Gastrocnemius medialis (tissue), 4 donors: Measurements from ENCODE around the gene DEGS2. TPM values are rescaled to one million over a fixed set of nuclear protein-coding genes. Genes with fewer than 3 reads are reported as not detected.

Experiments
- ATAC-seq, 2 donors: fragments of 150-250 bp; one replicate each; pipeline ENCODE4 v1.9.1; 2016
- DNase-seq, 2 donors: peaks; one replicate each; pipeline ENCODE4 v3.0.0-alpha.2; 2019
- H3K27ac ChIP-seq, 4 donors: fragments of 200-600 bp; sonication (generic); 1 replicate in 1 of 4; 2 replicates in 3 of 4; pipeline ENCODE4 v1.5.1; 2016 to 2018; ENCODE audit warnings: mild to moderate bottlenecking in 2 of 4, moderate library complexity in 1 of 4
- H3K27me3 ChIP-seq, 3 donors: fragments of 200-600 bp; sonication (generic) in 2 of 3; 1 replicate in 1 of 3; 2 replicates in 2 of 3; pipeline versions ENCODE4 v1.5.1 to v1.6.0; 2016 to 2019; ENCODE audit warnings: mild to moderate bottlenecking in 1 of 3, moderate library complexity in 1 of 3
- H3K36me3 ChIP-seq, 2 donors: fragments of 200-600 bp; sonication (generic) in 1 of 2; one replicate each; pipeline ENCODE4 v1.5.1; 2017 to 2018
- H3K4me1 ChIP-seq, 2 donors: fragments of 200-600 bp; sonication (generic) in 1 of 2; one replicate each; pipeline ENCODE4 v1.5.1; 2016 to 2017; ENCODE audit warnings: mild to moderate bottlenecking in 2 of 2
- H3K4me3 ChIP-seq, 4 donors: fragments of 200-600 bp; sonication (generic) in 3 of 4; 1 replicate in 1 of 4; 2 replicates in 3 of 4; pipeline ENCODE4 v1.5.1; 2016 to 2019; ENCODE audit warnings: mild to moderate bottlenecking in 2 of 4
- H3K9me3 ChIP-seq, 3 donors: fragments of 200-600 bp; sonication (generic) in 2 of 3; 1 replicate in 1 of 3; 2 replicates in 2 of 3; pipeline ENCODE4 v1.5.1; 2016 to 2019
- CTCF ChIP-seq, 5 experiments: fragments of 450-650 bp in 3 of 5; fragments of 200-600 bp in 2 of 5; sonication (generic) in 2 of 5; IDR thresholded peaks in 4 of 5; conservative IDR thresholded peaks in 1 of 5; 1 replicate in 4 of 5; 2 replicates in 1 of 5; pipeline ENCODE4 v1.5.1; 2016 to 2019; ENCODE audit warnings: antibody characterized with exemption in 5 of 5, mild to moderate bottlenecking in 3 of 5, moderate library complexity in 3 of 5
- POLR2A ChIP-seq, 2 donors: fragments of 450-650 bp; IDR thresholded peaks; one replicate each; pipeline ENCODE4 v1.6.1; 2017; ENCODE audit warnings: antibody characterized with exemption in 2 of 2, mild to moderate bottlenecking in 2 of 2, moderate library complexity in 2 of 2
- in situ Hi-C, 4 donors: fragments of 200-750 bp; cut with MboI; loops; one replicate each; pipeline versions ENCODE4 v1.15.0 to v1.8.0; 2017; ENCODE audit warnings: low sequenced_read_pairs in 4 of 4
- intact Hi-C: fragments of 100-400 bp; cut with DNase I; formaldehyde crosslinking; loops from one replicate; pipeline ENCODE4 v1.15.1; 2023; ENCODE audit warnings: low total_unique reads
- total RNA-seq, 4 donors: library from RNA; depleted of rRNA; stranded (reverse); fragments of >200 nt; gene quantifications; one replicate each; pipeline versions ENCODE4 v1.1.0 to v1.2.3, GENCODE V29; 2016

Gene DEGS2
- total RNA-seq, 4 donors from 2014 or later, result 0.22 to 0.75 (median 0.66) TPM; not detected in 1

- no peak for DNase-seq
- intact Hi-C loops (no loop called here), in situ Hi-C loops (no loop called here)
- TF ChIP-seq POLR2A (IDR thresholded peaks at IDR 0.05) (no peak), CTCF (IDR thresholded peaks at IDR 0.05 in 4 of 5, conservative IDR thresholded peaks at IDR 0.05 in 1 of 5) (no peak)
- H3K9me3 ChIP-seq, result no peaks in the 10 kb centered on the region
- H3K36me3 ChIP-seq, result no peaks in the 10 kb centered on the region
- H3K27me3 ChIP-seq, result peaks cover 0 to 7% (median 0%) of the 10 kb centered on the region in 3 donors
- no peaks in the 10 kb centered on the region for H3K4me1 ChIP-seq
- no peak overlapping the region for H3K4me3 ChIP-seq
- no peak for ATAC-seq
- H3K27ac ChIP-seq, result no peak overlapping the region
Measured at GRCh38 chr14:100144996-100145646, 14.3 kb downstream of the DEGS2 start.

DNA sequence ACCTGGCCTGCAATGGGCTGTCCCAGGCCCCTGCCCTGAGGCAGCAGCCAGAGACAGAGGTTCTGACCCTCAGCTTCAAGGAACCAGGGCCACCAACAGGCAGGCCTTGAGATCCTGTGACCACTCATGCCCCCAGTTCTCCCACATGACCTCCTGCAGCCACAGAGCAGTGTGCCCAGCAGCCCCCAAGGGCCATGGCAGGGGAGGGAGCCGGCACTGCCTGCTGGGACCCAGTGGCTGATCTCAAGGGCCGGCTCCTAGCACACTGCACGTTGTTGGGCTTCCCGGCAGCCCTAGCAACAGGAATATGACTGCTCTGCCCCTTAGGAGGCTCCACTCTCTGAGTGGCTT is 14.8 kb downstream of the DEGS2 start:
- Histone ChIP-seq H3K36me3 (no peaks in the 10 kb centered on the region), H3K27ac (no peak overlapping the region), H3K27me3 (peaks cover 0 to 7% (median 0%) of the 10 kb centered on the region in 3 donors), H3K4me3 (no peak overlapping the region), H3K4me1 (no peaks in the 10 kb centered on the region), H3K9me3 (no peaks in the 10 kb centered on the region)
- ATAC-seq (no peak), DNase-seq (no peak)
- no peak for TF ChIP-seq POLR2A (IDR thresholded peaks at IDR 0.05)
- TF ChIP-seq CTCF (IDR thresholded peaks at IDR 0.05 in 4 of 5, conservative IDR thresholded peaks at IDR 0.05 in 1 of 5), result no peak
- intact Hi-C loops (no loop called here), in situ Hi-C loops (no loop called here)

DNA sequence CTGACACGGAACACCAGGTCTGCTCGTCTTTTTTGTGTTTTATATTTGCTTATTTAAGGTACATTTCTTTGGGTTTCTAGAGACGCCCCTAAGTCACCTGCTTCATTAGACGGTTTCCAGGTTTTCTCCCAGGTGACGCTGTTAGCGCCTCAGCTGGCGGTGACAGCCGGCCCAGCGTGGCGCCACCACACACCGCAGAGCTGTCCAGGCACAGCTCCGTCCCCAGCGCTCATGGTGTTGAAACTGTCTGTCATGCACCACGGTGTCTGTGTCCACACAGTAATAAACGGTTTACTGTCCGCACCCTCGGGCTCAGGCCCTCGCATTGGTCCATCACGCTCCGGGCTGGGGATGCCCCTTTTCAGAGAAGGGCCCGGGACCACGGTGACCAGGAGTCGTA is 15.5 kb downstream of the DEGS2 start:
- no peaks in the 10 kb centered on the region for H3K9me3 ChIP-seq
- no peak overlapping the region for H3K27ac ChIP-seq
- in situ Hi-C loops, result no loop called here
- no peaks in the 10 kb centered on the region for H3K4me1 ChIP-seq
- ATAC-seq (no peak), DNase-seq (no peak)
- H3K4me3 ChIP-seq, result no peak overlapping the region
- intact Hi-C loops, result no loop called here
- no peaks in the 10 kb centered on the region for H3K36me3 ChIP-seq
- H3K27me3 ChIP-seq, result peaks cover 0 to 1% (median 0%) of the 10 kb centered on the region in 3 donors
- TF ChIP-seq POLR2A (IDR thresholded peaks at IDR 0.05) (no peak), CTCF (IDR thresholded peaks at IDR 0.05 in 4 of 5, conservative IDR thresholded peaks at IDR 0.05 in 1 of 5) (no peak)

GRCh38 chr14:100143523-100143922 is 15.9 kb downstream of the DEGS2 start:
- TF ChIP-seq POLR2A (IDR thresholded peaks at IDR 0.05) (no peak), CTCF (IDR thresholded peaks at IDR 0.05 in 4 of 5, conservative IDR thresholded peaks at IDR 0.05 in 1 of 5) (no peak)
- in situ Hi-C loops, result no loop called here
- Histone ChIP-seq H3K4me3 (no peak overlapping the region), H3K27me3 (no peaks in the 10 kb centered on the region), H3K27ac (no peak overlapping the region), H3K9me3 (no peaks in the 10 kb centered on the region), H3K36me3 (no peaks in the 10 kb centered on the region), H3K4me1 (no peaks in the 10 kb centered on the region)
- intact Hi-C loops, result no loop called here
- DNase-seq (no peak), ATAC-seq (no peak)
